Fibroblast of lung (primary cell): Measurements from ENCODE around the gene HTT. TPM values are rescaled to one million over a fixed set of nuclear protein-coding genes. Genes with fewer than 3 reads are reported as not detected.

Experiments
- DNase-seq, 2 donors: peaks; one replicate each; pipeline versions ENCODE4 v3.0.0 to v3.0.0-alpha.2; 2010; ENCODE audit warnings: low read depth in 2 of 2
- H2AFZ ChIP-seq: 2 replicates; pipeline ENCODE4 v1.5.1; 2012; ENCODE audit warnings: low read length, control low read depth, inconsistent platforms
- H3K27ac ChIP-seq: 2 replicates; pipeline ENCODE4 v1.5.1; 2011; ENCODE audit warnings: low read length, control low read depth; ENCODE audit not compliant: insufficient read depth
- H3K27me3 ChIP-seq: 2 replicates; pipeline ENCODE4 v1.5.1; 2011; ENCODE audit warnings: mild to moderate bottlenecking, low read length; ENCODE audit not compliant: control insufficient read depth, insufficient read depth
- H3K36me3 ChIP-seq: 2 replicates; pipeline ENCODE4 v1.5.1; 2011; ENCODE audit warnings: low read length; ENCODE audit not compliant: control insufficient read depth, insufficient read depth
- H3K4me1 ChIP-seq: 2 replicates; pipeline ENCODE4 v1.5.1; 2011; ENCODE audit warnings: low read length; ENCODE audit not compliant: control insufficient read depth, insufficient read depth; ENCODE audit errors: extremely low read depth
- H3K4me2 ChIP-seq: 2 replicates; pipeline ENCODE4 v1.5.1; 2011; ENCODE audit warnings: low read length, control low read depth; ENCODE audit not compliant: insufficient read depth; ENCODE audit errors: extremely low read depth
- H3K4me3 ChIP-seq, 4 experiments: fragments of 200-600 bp in 1 of 4; sonication (generic) in 1 of 4; replicated peaks in 1 of 4; 2 replicates each; pipeline ENCODE4 v1.5.1; 2011 to 2016; ENCODE audit warnings: low read length in 4 of 4, low read depth in 3 of 4, mild to moderate bottlenecking in 3 of 4, control low read depth in 2 of 4, inconsistent platforms in 1 of 4, mixed read lengths in 1 of 4; ENCODE audit not compliant: insufficient read depth in 1 of 4; ENCODE audit errors: control extremely low read depth in 1 of 4
- H3K79me2 ChIP-seq: 2 replicates; pipeline ENCODE4 v1.5.1; 2012; ENCODE audit warnings: mild to moderate bottlenecking, low read length, inconsistent platforms; ENCODE audit not compliant: control insufficient read depth, insufficient read depth
- H3K9ac ChIP-seq: 2 replicates; pipeline ENCODE4 v1.5.1; 2011; ENCODE audit warnings: mild to moderate bottlenecking, low read length, control low read depth; ENCODE audit not compliant: insufficient read depth
- H3K9me3 ChIP-seq: 2 replicates; pipeline ENCODE4 v1.5.1; 2012; ENCODE audit warnings: low read depth, low read length; ENCODE audit not compliant: control insufficient read depth, insufficient read depth
- H4K20me1 ChIP-seq: 2 replicates; pipeline ENCODE4 v1.5.1; 2011; ENCODE audit warnings: low read length; ENCODE audit not compliant: control insufficient read depth, insufficient read depth; ENCODE audit errors: extremely low read depth
- EZH2 ChIP-seq: IDR thresholded peaks from 2 replicates; pipeline ENCODE4 v1.5.1; 2012; ENCODE audit warnings: low read length, control low read depth, mild to moderate bottlenecking; ENCODE audit errors: missing control alignments
- polyA plus RNA-seq, 2 donors: library from polyadenylated mRNA; depleted of rRNA in 1 of 2; stranded (reverse) in 1 of 2; unstranded in 1 of 2; fragments of >200 nt; gene quantifications; 2 replicates each; pipeline ENCODE4 v1.2.1, GENCODE V29; 2011 to 2012; ENCODE audit warnings: missing spikeins in 1 of 2
- total RNA-seq: library from RNA; depleted of rRNA; stranded (reverse); fragments of >200 nt; gene quantifications from 2 replicates; pipeline ENCODE4 v1.2.1, GENCODE V29; 2014
- TF ChIP-seq, protein P1 (sequence below), 2 donors: IDR thresholded peaks in 1 of 2; conservative IDR thresholded peaks in 1 of 2; 1 replicate in 1 of 2; 2 replicates in 1 of 2; pipeline ENCODE4 v1.5.1; 2011 to 2012; ENCODE audit warnings: low read length in 2 of 2, control low read depth in 1 of 2, inconsistent platforms in 1 of 2, low read depth in 1 of 2, mild to moderate bottlenecking in 1 of 2

Gene HTT
- total and polyA plus RNA-seq, 2 donors (not counting 1 experiment from before 2014, with no cell fraction given): 13.2 to 41.8 TPM

DNA sequence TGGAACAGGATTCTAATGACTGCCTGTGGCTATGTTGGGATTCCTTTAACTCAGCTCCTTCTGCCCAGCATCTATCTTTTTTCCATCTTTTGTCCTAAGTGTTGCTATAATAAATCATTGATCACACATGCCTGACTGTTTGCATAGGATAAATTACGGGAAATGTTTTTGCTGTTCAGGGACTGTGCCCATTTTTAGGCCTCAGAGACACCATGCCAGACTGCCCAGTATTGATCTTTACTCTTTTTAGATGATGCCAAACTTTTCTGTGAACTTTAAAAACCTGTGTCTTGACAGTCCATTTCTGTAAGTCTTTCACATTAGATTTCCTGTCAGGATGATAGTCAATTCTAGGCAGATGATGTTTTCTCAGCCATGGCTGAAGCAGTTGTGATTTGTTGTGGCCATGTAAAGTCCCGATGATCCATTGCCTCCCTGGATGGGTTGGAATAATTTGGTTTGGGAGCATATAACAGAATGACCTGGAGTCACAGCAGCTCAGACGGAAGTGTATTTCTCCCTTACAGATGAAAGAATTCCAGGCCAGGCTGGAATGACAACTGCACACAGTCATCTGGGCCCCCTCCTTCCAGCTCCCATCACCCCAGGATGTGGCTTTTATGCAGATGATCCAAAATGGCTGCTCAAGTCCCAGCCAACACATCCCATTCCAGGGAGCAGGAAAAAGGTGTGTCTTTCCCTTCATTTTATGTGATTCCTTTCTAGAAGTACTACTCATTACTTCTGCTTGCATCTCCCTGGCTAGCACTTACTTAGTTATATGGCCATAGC, 3.6 kb upstream of the HTT start:
- Histone ChIP-seq H3K4me2 (no peak overlapping the region), H3K27ac (no peak overlapping the region), H3K36me3 (no peaks in the 10 kb centered on the region), H4K20me1 (no peaks in the 10 kb centered on the region), H3K27me3 (no peaks in the 10 kb centered on the region), H3K4me1 (peaks cover 4% of the 10 kb centered on the region), H2AFZ (peak overlapping the region; percentile 19), H3K79me2 (peaks cover 9% of the 10 kb centered on the region), H3K4me3 (no peak overlapping the region), H3K9me3 (no peaks in the 10 kb centered on the region), H3K9ac (no peak overlapping the region)
- TF ChIP-seq EZH2: no peak
- DNase-seq: peak in 1 of 2 donors; percentile 40

DNA sequence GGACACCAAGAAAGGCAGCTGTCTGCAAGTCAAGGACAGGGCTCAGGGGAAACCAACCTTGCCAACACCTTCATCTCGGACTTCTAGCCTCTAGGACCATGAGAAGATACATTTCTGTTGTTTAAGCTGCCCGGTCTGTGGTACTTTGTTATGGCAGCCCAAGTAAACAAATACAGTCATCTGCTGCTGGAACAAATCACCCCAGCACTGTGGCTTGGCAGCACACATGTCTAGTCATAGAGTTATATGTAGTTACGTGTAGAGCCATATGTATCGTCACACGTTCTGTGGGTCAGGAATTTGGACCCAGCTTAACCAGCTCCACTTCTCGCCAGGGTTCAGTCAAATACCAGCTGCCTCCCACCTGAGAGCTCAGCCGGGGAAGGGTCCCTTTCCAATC, 2.7 kb upstream of the HTT start:
- Histone ChIP-seq H2AFZ (no peak overlapping the region), H3K4me2 (no peak overlapping the region), H3K27ac (no peak overlapping the region), H3K4me1 (peaks cover 12% of the 10 kb centered on the region), H3K4me3 (no peak overlapping the region), H3K36me3 (no peaks in the 10 kb centered on the region), H3K27me3 (no peaks in the 10 kb centered on the region), H3K9ac (no peak overlapping the region), H3K9me3 (no peaks in the 10 kb centered on the region), H3K79me2 (peaks cover 18% of the 10 kb centered on the region), H4K20me1 (no peaks in the 10 kb centered on the region)
- TF ChIP-seq, protein P1, sequence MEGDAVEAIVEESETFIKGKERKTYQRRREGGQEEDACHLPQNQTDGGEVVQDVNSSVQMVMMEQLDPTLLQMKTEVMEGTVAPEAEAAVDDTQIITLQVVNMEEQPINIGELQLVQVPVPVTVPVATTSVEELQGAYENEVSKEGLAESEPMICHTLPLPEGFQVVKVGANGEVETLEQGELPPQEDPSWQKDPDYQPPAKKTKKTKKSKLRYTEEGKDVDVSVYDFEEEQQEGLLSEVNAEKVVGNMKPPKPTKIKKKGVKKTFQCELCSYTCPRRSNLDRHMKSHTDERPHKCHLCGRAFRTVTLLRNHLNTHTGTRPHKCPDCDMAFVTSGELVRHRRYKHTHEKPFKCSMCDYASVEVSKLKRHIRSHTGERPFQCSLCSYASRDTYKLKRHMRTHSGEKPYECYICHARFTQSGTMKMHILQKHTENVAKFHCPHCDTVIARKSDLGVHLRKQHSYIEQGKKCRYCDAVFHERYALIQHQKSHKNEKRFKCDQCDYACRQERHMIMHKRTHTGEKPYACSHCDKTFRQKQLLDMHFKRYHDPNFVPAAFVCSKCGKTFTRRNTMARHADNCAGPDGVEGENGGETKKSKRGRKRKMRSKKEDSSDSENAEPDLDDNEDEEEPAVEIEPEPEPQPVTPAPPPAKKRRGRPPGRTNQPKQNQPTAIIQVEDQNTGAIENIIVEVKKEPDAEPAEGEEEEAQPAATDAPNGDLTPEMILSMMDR (conservative IDR thresholded peaks at IDR 0.05 in 1 of 2, IDR thresholded peaks at IDR 0.05 in 1 of 2; ENCODE audit: low read depth in 1 of 2, low read length in 2 of 2): no peak
- TF ChIP-seq EZH2: no peak
- peak; percentile 12 to 19 for DNase-seq

DNA sequence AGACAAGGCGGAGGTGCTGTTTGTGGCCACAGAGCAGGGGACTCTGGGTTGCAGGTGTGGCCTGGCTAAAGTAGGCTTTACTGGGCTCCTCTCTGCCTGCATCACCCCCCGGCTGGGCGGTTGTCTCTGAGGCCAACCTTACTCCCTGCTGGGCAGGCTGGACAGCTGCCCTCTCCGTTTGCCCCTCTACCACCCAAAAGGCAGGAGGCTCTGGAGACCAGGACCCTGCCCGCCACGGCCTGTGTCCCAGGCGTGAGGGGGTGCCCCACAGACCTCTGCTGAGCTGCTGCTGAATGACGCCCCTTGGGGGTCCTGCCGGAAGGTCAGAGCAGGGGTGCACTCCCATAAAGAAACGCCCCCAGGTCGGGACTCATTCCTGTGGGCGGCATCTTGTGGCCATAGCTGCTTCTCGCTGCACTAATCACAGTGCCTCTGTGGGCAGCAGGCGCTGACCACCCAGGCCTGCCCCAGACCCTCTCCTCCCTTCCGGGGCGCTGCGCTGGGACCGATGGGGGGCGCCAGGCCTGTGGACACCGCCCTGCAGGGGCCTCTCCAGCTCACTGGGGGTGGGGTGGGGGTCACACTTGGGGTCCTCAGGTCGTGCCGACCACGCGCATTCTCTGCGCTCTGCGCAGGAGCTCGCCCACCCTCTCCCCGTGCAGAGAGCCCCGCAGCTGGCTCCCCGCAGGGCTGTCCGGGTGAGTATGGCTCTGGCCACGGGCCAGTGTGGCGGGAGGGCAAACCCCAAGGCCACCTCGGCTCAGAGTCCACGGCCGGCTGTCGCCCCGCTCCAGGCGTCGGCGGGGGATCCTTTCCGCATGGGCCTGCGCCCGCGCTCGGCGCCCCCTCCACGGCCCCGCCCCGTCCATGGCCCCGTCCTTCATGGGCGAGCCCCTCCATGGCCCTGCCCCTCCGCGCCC, 1.1 kb upstream of the HTT start:
- H4K20me1 ChIP-seq: no peaks in the 10 kb centered on the region
- TF ChIP-seq EZH2: no peak
- TF ChIP-seq, protein P1 (conservative IDR thresholded peaks at IDR 0.05 in 1 of 2, IDR thresholded peaks at IDR 0.05 in 1 of 2; ENCODE audit: low read depth in 1 of 2, low read length in 2 of 2): peak in 1 of 2 donors; percentile 9
- H3K4me1 ChIP-seq: peaks cover 13% of the 10 kb centered on the region
- H3K9ac ChIP-seq: peak overlapping the region; percentile 48
- peak overlapping the region; percentile 75 for H2AFZ ChIP-seq
- peaks cover 29% of the 10 kb centered on the region for H3K79me2 ChIP-seq
- H3K27me3 ChIP-seq: no peaks in the 10 kb centered on the region
- DNase-seq: no peak
- H3K36me3 ChIP-seq: no peaks in the 10 kb centered on the region
- H3K4me3 ChIP-seq: peak overlapping the region; percentile 34 to 63 (median 44)
- no peak overlapping the region for H3K27ac ChIP-seq
- no peaks in the 10 kb centered on the region for H3K9me3 ChIP-seq
- H3K4me2 ChIP-seq: peak overlapping the region; percentile 76
